ENCODE data around the gene SERPINB6. TPM values are rescaled to one million over a fixed set of nuclear protein-coding genes. Genes with fewer than 3 reads are reported as not detected.
"Not testable (repeated sequence)": the region's sequence is repeated elsewhere in the genome, so short reads cannot be mapped to it uniquely, and the experiment has no call there.

SERPINB6 gene
- polyA plus RNA-seq, 2 donors = 86.1 to 95.7 TPM

GRCh38 chr6:3011592-3011991, 40.2 kb upstream of the SERPINB6 start:
- H3K9me3 ChIP-seq (ENCODE audit: control insufficient read depth in 2 of 2, insufficient read depth in 1 of 2, low read depth in 1 of 2, low read length in 1 of 2) = no peaks in the 10 kb centered on the region
- H3K4me3 ChIP-seq (ENCODE audit: low read depth in 1 of 2, low read length in 2 of 2) = no peak overlapping the region
- H3K4me1 ChIP-seq (ENCODE audit: control insufficient read depth in 2 of 2, insufficient read depth in 2 of 2, low read length in 1 of 2) = peaks cover 0 to 3% of the 10 kb centered on the region in 2 donors
- H3K27me3 ChIP-seq (ENCODE audit: control insufficient read depth in 1 of 2, insufficient read depth in 2 of 2, low read length in 2 of 2) = no peaks in the 10 kb centered on the region
- H3K27ac ChIP-seq (ENCODE audit: low read depth in 2 of 2, low read length in 1 of 2) = no peak overlapping the region
- peaks cover 4 to 24% of the 10 kb centered on the region in 2 donors for H3K36me3 ChIP-seq (ENCODE audit: control insufficient read depth in 2 of 2, insufficient read depth in 2 of 2, low read length in 1 of 2)

DNA sequence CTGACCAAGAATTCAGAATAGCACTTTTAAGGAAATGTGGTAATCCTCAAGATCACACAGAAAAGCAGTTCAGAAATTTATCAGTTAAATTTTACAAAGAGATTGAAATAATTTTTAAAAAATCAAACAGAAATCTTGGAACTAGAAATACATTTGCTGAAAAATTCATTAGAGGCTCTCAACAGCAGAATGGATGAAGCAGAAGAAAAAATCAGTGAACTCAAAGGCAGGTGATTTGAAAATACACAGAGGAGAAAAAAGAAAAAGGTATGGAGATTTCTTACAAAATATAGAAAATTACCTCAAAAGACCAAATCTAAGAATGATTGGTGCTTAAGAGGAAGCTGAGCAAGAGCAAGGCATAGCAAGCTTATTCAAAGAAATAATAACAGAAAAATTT, 39.8 kb upstream of the SERPINB6 start:
- Histone ChIP-seq H3K9me3 (ENCODE audit: control insufficient read depth in 2 of 2, insufficient read depth in 1 of 2, low read depth in 1 of 2, low read length in 1 of 2) (no peaks in the 10 kb centered on the region), H3K4me1 (ENCODE audit: control insufficient read depth in 2 of 2, insufficient read depth in 2 of 2, low read length in 1 of 2) (peaks cover 0 to 3% of the 10 kb centered on the region in 2 donors), H3K36me3 (ENCODE audit: control insufficient read depth in 2 of 2, insufficient read depth in 2 of 2, low read length in 1 of 2) (peaks cover 4 to 22% of the 10 kb centered on the region in 2 donors), H3K27me3 (ENCODE audit: control insufficient read depth in 1 of 2, insufficient read depth in 2 of 2, low read length in 2 of 2) (no peaks in the 10 kb centered on the region), H3K4me3 (ENCODE audit: low read depth in 1 of 2, low read length in 2 of 2) (no peak overlapping the region), H3K27ac (ENCODE audit: low read depth in 2 of 2, low read length in 1 of 2) (no peak overlapping the region)

GRCh38 chr6:3009930-3010329, 38.6 kb upstream of the SERPINB6 start:
- WGBS, 2 donors = 87 to 91% methylated on average over 3 of the region's 3 CpGs
- H3K4me1 ChIP-seq (ENCODE audit: control insufficient read depth in 2 of 2, insufficient read depth in 2 of 2, low read length in 1 of 2) = peaks cover 0 to 3% of the 10 kb centered on the region in 2 donors
- no peak overlapping the region for H3K27ac ChIP-seq (ENCODE audit: low read depth in 2 of 2, low read length in 1 of 2)
- no peaks in the 10 kb centered on the region for H3K27me3 ChIP-seq (ENCODE audit: control insufficient read depth in 1 of 2, insufficient read depth in 2 of 2, low read length in 2 of 2)
- H3K36me3 ChIP-seq (ENCODE audit: control insufficient read depth in 2 of 2, insufficient read depth in 2 of 2, low read length in 1 of 2) = peaks cover 10 to 12% of the 10 kb centered on the region in 2 donors
- no peaks in the 10 kb centered on the region for H3K9me3 ChIP-seq (ENCODE audit: control insufficient read depth in 2 of 2, insufficient read depth in 1 of 2, low read depth in 1 of 2, low read length in 1 of 2)
- no peak overlapping the region for H3K4me3 ChIP-seq (ENCODE audit: low read depth in 1 of 2, low read length in 2 of 2)

- H3K27ac ChIP-seq (ENCODE audit: low read depth in 2 of 2, low read length in 1 of 2); H3K4me1 ChIP-seq (ENCODE audit: control insufficient read depth in 2 of 2, insufficient read depth in 2 of 2, low read length in 1 of 2); H3K36me3 ChIP-seq (ENCODE audit: control insufficient read depth in 2 of 2, insufficient read depth in 2 of 2, low read length in 1 of 2); H3K4me3 ChIP-seq (ENCODE audit: low read depth in 1 of 2, low read length in 2 of 2); H3K9me3 ChIP-seq (ENCODE audit: control insufficient read depth in 2 of 2, insufficient read depth in 1 of 2, low read depth in 1 of 2, low read length in 1 of 2); H3K27me3 ChIP-seq (ENCODE audit: control insufficient read depth in 1 of 2, insufficient read depth in 2 of 2, low read length in 2 of 2): not testable (repeated sequence)
- WGBS, 2 donors = 97 to 98% methylated on average over 17 of the region's 17 CpGs
Observed at GRCh38 chr6:3008712-3009265, 37.4 kb upstream of the SERPINB6 start.

GRCh38 chr6:3007571-3007970, 36.2 kb upstream of the SERPINB6 start:
- no peaks in the 10 kb centered on the region for H3K4me1 ChIP-seq (ENCODE audit: control insufficient read depth in 2 of 2, insufficient read depth in 2 of 2, low read length in 1 of 2)
- H3K9me3 ChIP-seq (ENCODE audit: control insufficient read depth in 2 of 2, insufficient read depth in 1 of 2, low read depth in 1 of 2, low read length in 1 of 2) = no peaks in the 10 kb centered on the region
- H3K27me3 ChIP-seq (ENCODE audit: control insufficient read depth in 1 of 2, insufficient read depth in 2 of 2, low read length in 2 of 2) = no peaks in the 10 kb centered on the region
- WGBS, 2 donors = 85 to 92% methylated on average over 3 of the region's 3 CpGs
- H3K36me3 ChIP-seq (ENCODE audit: control insufficient read depth in 2 of 2, insufficient read depth in 2 of 2, low read length in 1 of 2) = peaks cover 5 to 10% of the 10 kb centered on the region in 2 donors
- no peak overlapping the region for H3K4me3 ChIP-seq (ENCODE audit: low read depth in 1 of 2, low read length in 2 of 2)
- H3K27ac ChIP-seq (ENCODE audit: low read depth in 2 of 2, low read length in 1 of 2) = no peak overlapping the region

GRCh38 chr6:3006476-3006875, 35.1 kb upstream of the SERPINB6 start:
- Histone ChIP-seq H3K36me3 (ENCODE audit: control insufficient read depth in 2 of 2, insufficient read depth in 2 of 2, low read length in 1 of 2) (peaks cover 5 to 10% of the 10 kb centered on the region in 2 donors), H3K27ac (ENCODE audit: low read depth in 2 of 2, low read length in 1 of 2) (no peak overlapping the region), H3K4me1 (ENCODE audit: control insufficient read depth in 2 of 2, insufficient read depth in 2 of 2, low read length in 1 of 2) (no peaks in the 10 kb centered on the region), H3K4me3 (ENCODE audit: low read depth in 1 of 2, low read length in 2 of 2) (no peak overlapping the region), H3K27me3 (ENCODE audit: control insufficient read depth in 1 of 2, insufficient read depth in 2 of 2, low read length in 2 of 2) (no peaks in the 10 kb centered on the region), H3K9me3 (ENCODE audit: control insufficient read depth in 2 of 2, insufficient read depth in 1 of 2, low read depth in 1 of 2, low read length in 1 of 2) (no peaks in the 10 kb centered on the region)
- WGBS, 2 donors = 92 to 93% methylated on average over 5 of the region's 5 CpGs

GRCh38 chr6:3005874-3006273, 34.5 kb upstream of the SERPINB6 start:
- Histone ChIP-seq H3K4me1 (ENCODE audit: control insufficient read depth in 2 of 2, insufficient read depth in 2 of 2, low read length in 1 of 2) (no peaks in the 10 kb centered on the region), H3K27ac (ENCODE audit: low read depth in 2 of 2, low read length in 1 of 2) (no peak overlapping the region), H3K9me3 (ENCODE audit: control insufficient read depth in 2 of 2, insufficient read depth in 1 of 2, low read depth in 1 of 2, low read length in 1 of 2) (no peaks in the 10 kb centered on the region), H3K4me3 (ENCODE audit: low read depth in 1 of 2, low read length in 2 of 2) (no peak overlapping the region), H3K36me3 (ENCODE audit: control insufficient read depth in 2 of 2, insufficient read depth in 2 of 2, low read length in 1 of 2) (peaks cover 5 to 10% of the 10 kb centered on the region in 2 donors), H3K27me3 (ENCODE audit: control insufficient read depth in 1 of 2, insufficient read depth in 2 of 2, low read length in 2 of 2) (no peaks in the 10 kb centered on the region)
- WGBS, 2 donors = 94% methylated on average over 9 of the region's 9 CpGs

DNA sequence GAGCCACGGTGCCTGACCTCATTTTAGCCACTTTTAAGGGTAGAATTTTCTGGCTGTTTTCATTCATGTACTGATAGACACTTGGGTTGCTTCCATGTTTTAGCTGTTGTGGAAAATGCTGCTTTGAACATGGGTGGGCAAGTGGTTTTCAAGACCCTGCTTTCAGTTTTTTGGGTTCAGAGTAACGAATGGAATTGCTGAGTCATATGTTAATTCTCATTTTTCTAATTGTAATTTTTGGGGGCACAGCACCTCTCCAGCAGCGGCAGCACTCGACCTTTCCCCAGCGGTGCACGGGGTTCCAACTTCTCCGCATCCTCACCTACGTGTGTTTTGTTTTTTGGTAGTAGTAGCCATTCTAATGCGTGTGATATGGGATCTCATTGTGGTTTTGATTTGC, 33.7 kb upstream of the SERPINB6 start:
- no peaks in the 10 kb centered on the region for H3K27me3 ChIP-seq (ENCODE audit: control insufficient read depth in 1 of 2, insufficient read depth in 2 of 2, low read length in 2 of 2)

DNA sequence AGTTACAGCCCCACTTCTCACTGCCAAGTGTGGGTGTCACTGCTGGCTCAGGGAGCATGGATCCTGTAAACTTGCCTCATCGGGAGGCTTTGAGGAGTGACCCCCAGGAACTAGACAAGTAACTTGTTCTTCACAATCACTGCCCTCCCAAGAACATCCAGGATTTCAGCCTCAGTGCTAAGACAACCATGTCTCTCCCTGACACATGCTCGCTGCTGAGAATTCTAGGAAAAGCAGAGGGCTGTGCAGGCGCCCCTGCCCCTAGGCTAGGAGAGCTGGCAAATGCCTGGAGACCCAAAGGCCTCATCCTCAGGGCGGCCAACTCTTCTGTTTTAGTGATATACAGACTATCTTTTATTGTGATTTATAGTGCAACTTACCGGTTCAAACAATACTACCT, 31.9 kb upstream of the SERPINB6 start:
- not testable (repeated sequence) for H3K27me3 ChIP-seq (ENCODE audit: control insufficient read depth in 1 of 2, insufficient read depth in 2 of 2, low read length in 2 of 2); H3K4me3 ChIP-seq (ENCODE audit: low read depth in 1 of 2, low read length in 2 of 2); H3K27ac ChIP-seq (ENCODE audit: low read depth in 2 of 2, low read length in 1 of 2); H3K36me3 ChIP-seq (ENCODE audit: control insufficient read depth in 2 of 2, insufficient read depth in 2 of 2, low read length in 1 of 2); H3K9me3 ChIP-seq (ENCODE audit: control insufficient read depth in 2 of 2, insufficient read depth in 1 of 2, low read depth in 1 of 2, low read length in 1 of 2); H3K4me1 ChIP-seq (ENCODE audit: control insufficient read depth in 2 of 2, insufficient read depth in 2 of 2, low read length in 1 of 2)
- WGBS, 2 donors = 68 to 74% methylated on average over 3 to 4 of the region's 5 CpGs

More for the DNA sequence above, 33.7 kb upstream of the SERPINB6 start:
- Histone ChIP-seq H3K9me3 (ENCODE audit: control insufficient read depth in 2 of 2, insufficient read depth in 1 of 2, low read depth in 1 of 2, low read length in 1 of 2) (no peaks in the 10 kb centered on the region), H3K4me1 (ENCODE audit: control insufficient read depth in 2 of 2, insufficient read depth in 2 of 2, low read length in 1 of 2) (no peaks in the 10 kb centered on the region), H3K36me3 (ENCODE audit: control insufficient read depth in 2 of 2, insufficient read depth in 2 of 2, low read length in 1 of 2) (peaks cover 0 to 5% of the 10 kb centered on the region in 2 donors), H3K27ac (ENCODE audit: low read depth in 2 of 2, low read length in 1 of 2) (no peak overlapping the region), H3K4me3 (ENCODE audit: low read depth in 1 of 2, low read length in 2 of 2) (no peak overlapping the region)
- 93 to 94% methylated on average over 9 of the region's 9 CpGs for WGBS, 2 donors

- H3K27me3 ChIP-seq (ENCODE audit: control insufficient read depth in 1 of 2, insufficient read depth in 2 of 2, low read length in 2 of 2) = no peaks in the 10 kb centered on the region
- WGBS, 2 donors = 49 to 53% methylated on average over 2 of the region's 2 CpGs
- no peak overlapping the region for H3K4me3 ChIP-seq (ENCODE audit: low read depth in 1 of 2, low read length in 2 of 2)
- H3K4me1 ChIP-seq (ENCODE audit: control insufficient read depth in 2 of 2, insufficient read depth in 2 of 2, low read length in 1 of 2) = no peaks in the 10 kb centered on the region
- peak overlapping the region in 1 of 2 donors; percentile 54 for H3K27ac ChIP-seq (ENCODE audit: low read depth in 2 of 2, low read length in 1 of 2)
- peaks cover 0 to 5% of the 10 kb centered on the region in 2 donors for H3K36me3 ChIP-seq (ENCODE audit: control insufficient read depth in 2 of 2, insufficient read depth in 2 of 2, low read length in 1 of 2)
- no peaks in the 10 kb centered on the region for H3K9me3 ChIP-seq (ENCODE audit: control insufficient read depth in 2 of 2, insufficient read depth in 1 of 2, low read depth in 1 of 2, low read length in 1 of 2)
Observed at GRCh38 chr6:3001773-3002293, 30.5 kb upstream of the SERPINB6 start.

All from esophagus (tissue), 2 donors.